CD4-positive, alpha-beta T cell treated with Interleukin-10 for 1 hour (primary cell): ENCODE measurements around the gene FA2H.
"Not testable (repeated sequence)": the region's sequence is repeated elsewhere in the genome, so short reads cannot be mapped to it uniquely, and the experiment has no call there.

Experiments
- DNase-seq: peaks from one replicate; pipeline ENCODE4 v3.0.0-alpha.2; 2020

Gene FA2H, protein sequence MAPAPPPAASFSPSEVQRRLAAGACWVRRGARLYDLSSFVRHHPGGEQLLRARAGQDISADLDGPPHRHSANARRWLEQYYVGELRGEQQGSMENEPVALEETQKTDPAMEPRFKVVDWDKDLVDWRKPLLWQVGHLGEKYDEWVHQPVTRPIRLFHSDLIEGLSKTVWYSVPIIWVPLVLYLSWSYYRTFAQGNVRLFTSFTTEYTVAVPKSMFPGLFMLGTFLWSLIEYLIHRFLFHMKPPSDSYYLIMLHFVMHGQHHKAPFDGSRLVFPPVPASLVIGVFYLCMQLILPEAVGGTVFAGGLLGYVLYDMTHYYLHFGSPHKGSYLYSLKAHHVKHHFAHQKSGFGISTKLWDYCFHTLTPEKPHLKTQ

DNA sequence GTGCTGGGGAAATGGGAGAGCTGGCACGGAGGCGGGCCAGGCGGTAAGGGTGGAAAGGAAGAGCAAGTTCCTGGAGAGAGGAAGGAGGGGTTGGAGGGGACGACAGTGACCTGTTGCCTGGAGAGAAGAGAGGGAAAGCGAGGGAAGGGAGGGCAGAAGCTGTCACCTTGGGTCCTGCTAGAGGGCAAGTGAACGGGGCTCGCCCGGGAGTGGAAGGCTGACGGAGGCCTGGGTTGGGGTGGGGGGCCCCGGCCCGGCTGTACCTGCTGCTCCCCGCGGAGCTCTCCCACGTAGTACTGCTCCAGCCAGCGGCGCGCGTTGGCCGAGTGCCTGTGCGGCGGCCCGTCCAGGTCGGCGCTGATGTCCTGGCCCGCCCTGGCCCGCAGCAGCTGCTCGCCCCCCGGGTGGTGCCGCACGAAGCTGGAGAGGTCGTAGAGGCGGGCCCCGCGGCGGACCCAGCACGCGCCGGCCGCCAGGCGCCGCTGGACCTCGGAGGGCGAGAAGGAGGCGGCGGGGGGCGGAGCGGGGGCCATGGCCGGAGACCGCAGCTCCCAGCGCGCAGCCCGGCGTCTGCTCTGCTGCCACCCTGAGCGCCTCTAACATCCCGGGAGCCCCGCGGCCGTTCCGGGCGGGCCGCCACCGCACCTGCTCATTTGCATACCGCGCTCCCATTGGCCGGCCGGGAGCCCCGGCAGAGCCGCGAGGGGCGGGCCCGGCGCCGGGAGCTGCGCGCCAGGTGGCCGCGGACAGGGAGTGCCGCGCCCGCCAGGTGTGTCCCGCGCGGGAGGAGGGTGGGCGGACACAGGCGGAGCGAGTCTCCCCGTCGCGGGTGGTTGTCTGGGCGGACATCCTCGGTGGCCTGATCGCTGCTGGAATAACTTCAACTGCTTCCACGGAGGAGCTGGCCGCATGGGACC lies at the start of gene FA2H:
Gene FA2H, minus strand, starts transcription at position 598 of the 917 bp plus-strand sequence. Its CDS starts 65 bp downstream, at position 533.
- DNase-seq: peak; percentile 57

DNA sequence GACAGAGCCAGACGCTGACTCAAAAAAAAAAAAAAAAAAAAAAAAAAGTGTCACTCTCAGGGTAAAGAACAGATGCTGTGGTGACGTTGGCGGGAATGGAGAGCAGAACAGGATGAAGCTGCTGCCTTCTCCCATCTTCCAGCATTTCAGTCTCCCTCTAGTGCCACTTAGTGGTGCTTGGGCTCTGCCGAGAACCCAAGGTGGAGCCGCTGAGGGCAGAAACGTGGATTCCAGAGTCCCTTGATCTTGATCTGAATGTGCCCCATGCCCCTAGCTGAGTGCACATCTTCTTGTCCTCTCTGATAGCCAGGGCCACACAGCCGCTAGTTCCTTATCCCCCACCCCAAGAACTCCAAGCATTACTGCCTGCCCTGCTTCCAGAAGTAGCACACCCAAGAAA lies 43.2 kb upstream of the FA2H start:
- no peak for DNase-seq

DNA sequence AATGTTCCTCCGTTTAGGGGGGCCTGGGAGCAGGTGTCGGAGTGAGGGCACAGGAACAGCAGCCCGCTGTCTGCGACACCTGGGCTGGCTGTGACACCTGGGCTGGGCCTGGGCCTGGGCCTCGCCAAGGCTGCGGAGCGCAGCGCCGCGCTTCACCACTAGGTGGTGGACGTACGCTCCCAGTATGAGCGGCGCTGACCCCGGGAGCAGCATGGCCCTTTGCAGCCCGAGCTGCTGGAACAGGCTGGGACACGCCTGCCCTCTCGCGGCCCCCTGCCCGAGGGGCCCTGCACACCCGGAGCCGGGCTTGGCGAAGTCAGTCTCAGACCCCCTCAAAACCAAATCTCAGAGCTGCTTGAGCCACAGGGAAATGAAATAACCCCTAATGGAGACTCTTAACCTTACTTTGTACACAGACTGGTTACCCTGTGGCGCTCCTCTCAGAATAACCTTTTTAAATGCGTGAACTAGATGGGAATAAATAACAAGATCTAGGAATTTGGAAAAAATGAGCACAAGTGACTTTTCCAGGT lies 38.6 kb upstream of the FA2H start:
- peak; percentile 69 for DNase-seq

DNA sequence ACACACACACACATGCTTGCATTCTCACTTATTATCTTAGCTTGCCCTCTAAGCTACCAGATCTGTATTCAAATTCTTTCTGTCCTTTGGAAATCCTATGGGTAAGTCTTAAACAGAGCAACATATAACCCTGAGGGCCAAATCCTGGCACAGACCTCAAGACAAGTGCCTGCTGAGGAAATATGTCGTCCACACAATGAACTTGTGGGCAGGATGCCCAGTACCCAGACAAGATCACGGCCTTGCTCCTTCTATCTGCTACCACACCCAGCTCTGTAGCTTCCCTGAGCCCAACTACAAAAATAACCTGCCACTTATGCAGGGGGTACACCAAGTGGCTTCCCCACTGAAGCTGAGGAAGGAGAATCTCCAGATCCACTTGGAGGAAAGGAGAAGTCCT lies 37.3 kb upstream of the FA2H start:
- no peak for DNase-seq

DNA sequence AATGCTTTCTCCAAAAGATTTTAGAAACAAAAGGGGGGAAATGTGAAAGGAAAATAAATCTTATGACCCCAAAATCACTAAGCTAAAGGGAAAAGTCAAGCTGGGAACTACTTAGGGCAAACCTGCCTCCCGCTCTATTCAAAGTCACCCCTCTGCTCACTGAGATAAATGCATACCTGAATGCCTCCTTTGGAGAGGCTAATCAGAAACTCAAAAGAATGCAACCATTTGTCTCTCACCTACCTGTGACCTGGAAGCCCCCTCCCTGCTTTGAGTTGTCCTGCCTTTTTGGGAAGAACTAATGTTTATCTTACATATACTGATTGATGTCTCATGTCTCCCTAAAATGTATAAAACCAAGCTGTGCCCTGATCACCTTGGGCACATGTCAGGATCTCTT lies 36.6 kb upstream of the FA2H start:
- DNase-seq: not testable (repeated sequence)

DNA sequence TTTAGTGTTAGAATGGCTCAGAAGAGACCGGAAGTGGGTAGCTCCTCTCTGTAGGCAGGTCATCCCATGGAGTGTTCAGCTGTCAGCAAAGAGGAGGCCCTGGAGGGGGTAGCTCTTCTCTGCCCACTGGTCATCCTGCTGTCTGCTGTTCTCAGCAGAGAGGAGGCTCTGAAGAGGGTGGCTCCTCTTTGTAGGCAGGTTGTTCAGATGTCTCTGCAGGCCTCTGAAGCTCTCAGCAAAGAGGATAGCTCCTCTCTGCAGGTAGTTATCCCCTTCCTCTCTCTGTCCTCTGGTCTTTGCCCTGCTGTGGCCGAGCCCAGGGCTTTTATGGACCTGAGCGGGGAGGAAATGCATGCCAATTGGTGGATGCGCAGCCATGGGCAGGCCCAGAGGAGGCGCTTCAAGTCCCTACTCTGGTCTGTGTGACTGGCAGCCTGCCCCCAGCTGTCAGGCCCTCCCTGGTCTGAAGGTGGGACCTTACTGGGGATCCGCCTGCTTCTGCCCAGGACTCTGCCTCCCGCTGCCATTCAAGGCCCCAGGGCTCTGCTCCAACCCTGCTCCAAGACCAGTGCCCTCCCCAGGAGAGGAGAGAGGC lies 32.5 kb upstream of the FA2H start:
- no peak for DNase-seq

DNA sequence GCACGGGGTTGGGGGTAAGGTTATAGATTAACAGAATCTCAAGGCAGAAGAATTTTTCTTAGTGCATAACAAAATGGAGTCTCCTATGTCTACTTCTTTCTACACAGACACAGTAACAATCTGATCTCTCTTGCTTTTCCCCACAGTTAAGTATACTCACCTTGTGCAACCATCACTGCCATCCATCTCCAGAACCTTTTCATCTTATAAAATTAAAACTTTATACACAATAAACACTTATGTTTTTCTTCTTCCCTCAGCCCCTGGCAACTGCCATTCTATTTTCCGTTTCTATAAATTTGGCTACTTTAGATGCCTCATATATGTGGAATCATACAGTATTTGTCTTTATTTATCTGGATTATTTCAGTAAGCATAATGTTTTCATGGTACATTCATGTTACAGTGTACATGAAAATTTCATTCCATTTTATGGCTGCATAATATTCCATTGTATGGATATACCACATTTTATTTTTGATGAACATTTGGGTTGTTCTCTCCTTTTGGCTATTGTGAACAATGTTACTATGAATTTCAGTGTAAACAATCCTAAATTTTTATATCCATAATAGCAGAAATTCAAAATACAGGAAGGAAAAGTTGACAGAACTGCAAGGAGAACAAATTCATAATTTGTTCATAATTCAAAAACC lies 25.7 kb upstream of the FA2H start:
- no peak for DNase-seq

DNA sequence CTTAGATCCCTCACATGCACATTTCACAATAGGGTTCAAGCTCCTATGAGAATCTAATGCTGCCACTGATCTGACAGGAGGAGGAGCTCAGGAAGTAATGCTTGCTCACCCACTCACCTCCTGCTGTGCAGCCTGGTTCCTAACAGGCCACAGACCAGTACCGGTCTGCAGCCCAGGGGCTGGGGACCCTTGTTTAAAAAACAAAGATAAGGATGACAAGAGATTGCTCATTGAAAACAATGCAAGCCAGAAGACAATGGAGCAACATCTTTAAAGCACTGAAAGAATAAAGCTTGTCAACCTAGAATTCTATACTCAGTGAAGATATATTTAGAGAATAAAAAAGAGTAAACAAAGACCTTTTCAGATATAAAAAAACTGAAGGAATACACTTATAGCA lies 22.8 kb upstream of the FA2H start:
- no peak for DNase-seq

DNA sequence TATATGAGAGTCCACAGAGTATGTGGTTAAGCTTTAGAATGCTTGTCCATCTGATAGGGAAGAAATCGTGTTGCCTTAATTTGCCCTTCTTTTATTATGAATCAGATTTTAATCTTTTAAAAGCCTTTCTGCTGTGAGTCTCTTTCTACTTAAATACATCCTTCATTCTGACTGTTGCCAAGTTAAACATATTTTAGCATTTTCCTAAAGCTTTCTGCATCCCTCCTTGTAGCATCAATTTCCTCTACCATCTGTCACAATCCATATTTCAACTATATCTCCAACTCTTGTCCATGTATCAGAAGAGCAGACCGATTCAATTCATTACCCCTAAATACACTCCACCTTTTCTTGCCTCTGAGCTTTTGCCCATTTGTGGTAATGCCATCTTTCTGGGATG lies 20.5 kb upstream of the FA2H start:
- DNase-seq: no peak

DNA sequence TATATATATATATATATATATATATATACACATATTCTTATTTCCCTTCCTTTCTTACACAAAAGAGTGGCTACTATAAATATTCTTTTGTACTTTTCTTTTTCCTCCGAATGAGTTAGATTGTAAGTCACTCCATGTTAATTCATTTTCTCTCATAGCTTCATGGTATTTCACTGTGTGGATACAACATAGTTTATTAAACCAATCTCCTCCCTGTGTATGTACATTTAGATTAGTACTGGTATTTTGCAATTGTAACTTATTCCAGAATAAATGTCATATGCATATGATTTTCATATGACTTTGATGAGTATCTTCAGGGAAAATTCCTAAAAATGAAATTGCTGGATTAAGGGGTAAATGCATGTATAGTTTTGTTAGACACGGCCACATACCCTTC lies 20.0 kb upstream of the FA2H start:
- no peak for DNase-seq

DNA sequence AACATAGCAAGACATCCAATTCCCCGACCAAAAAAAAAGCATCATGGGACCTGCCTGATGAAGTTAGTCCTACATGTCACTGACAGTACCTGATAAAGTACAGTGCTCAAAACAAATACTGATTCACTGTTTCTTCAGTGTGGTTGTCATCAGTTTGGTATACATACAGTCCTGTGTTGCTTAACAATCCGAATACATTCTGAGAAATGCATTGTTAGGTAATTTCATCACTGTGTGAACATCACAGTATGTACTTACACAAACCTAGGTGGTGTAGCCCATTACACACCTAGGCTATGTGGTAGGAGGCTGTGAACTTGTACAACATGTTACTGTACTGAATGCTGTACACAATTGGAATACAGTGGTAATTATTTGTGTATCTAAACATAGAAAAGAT lies 19.0 kb upstream of the FA2H start:
- no peak for DNase-seq

DNA sequence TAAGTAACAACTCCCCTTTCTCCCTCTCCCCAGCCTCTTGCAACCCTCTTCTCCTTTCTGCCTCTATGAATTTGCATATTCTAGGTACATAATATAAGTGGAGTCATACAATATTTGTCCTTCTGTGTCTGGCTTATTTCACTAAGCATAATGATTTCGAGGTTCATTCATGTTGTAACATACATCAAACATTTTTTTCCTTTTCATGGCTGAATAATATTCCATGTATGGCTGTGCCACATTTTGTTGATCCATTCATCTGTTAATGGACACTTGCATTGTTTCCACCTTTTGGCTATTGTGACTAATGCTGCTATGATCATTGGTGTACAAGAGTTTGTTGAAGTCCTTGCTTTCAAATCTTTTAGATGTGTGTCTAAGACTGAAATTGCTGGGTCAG lies 17.6 kb upstream of the FA2H start:
- no peak for DNase-seq

DNA sequence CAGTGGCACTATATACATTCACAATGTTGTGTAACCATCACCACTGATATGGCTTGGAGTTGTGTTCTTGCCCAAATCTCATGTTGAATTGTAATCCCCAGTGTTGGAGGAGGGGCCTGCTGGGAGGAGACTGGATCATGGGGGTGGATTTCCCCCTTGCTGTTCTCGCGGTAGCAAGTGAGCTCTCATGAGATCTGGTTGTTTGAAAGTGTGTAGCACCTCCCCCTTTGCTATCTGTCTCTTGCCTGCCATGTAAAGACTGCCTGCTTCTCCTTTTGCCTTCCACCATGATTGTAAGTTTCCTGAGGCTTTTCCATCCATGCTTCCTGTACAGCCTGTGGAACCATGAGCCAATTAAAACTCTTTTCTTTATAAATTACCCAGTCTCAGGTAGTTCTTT lies 17.1 kb upstream of the FA2H start:
- not testable (repeated sequence) for DNase-seq

DNA sequence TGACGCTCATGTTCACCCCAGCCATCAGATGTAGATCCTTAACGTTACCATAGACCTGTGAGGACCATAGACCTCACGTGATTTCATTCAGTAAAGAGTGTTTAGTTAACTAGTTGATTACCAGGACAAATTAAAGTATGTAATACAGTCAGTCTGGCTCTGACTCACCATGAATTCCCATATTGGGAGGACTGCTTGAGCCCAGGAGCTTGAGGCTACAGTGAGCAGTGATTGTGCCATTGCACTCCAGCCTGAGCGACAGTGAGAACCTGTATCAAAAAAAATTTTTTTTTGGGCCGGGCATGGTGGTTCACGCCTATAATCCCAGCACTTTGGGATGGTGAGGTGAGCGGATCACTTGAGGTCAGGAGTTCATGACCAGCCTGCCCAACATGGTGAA lies 13.5 kb upstream of the FA2H start:
- DNase-seq: no peak

DNA sequence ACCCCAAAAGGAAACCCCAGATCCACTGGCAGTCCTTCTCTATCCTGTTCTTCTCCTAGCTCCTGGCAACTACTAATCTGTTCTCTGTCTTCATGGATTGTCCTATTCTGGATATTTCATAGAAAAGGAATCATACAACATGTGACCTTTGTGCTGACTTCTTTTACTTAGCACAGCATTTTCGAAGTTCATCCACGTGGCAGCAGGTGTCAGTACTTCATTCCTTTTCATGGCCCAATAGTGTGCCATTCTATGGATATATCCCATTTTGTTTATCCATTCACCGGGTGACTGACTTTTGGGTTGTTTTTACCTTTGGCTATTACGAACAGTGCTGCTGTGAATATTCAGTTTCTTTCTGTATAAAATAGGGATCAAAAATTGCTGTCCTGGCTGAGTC lies 10.4 kb upstream of the FA2H start:
- no peak for DNase-seq

DNA sequence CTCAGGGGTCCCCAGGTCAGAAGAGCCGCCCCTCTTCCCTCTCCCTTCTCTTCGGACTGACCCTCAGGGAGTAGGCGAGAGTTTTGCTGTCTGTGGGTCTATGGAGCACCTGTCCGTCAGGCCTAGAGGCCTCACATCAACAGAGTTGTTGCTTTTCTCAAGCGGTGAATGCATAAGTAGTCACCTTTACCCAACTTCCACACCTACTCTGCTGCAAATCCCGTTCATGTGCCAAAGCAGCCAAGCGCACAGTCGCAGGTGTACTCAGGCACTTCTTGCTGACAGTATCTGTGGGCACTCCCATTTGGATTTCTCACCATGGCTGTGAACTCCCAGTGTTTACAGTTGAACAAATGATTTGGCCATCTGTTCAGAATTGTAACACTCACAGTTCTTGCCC lies 4.0 kb upstream of the FA2H start:
- DNase-seq: no peak

DNA sequence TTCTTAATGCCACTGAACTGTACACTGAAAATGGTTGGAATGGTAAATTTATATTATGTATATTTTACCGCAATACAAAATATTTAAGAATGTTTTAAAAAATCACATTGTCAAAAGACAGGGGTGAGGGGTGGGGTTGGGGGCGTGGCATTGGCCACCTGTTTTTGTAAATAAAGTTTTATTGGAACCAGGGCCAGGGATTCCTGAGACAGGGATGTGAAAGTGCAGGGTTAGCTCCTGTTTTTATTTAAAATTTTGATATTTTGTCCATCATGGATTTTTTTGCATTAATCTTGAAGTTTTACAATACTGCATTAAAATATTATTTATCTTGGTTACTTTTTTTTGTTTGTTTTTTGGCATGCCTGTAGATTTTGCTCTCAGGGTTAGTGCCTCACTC lies 2.3 kb upstream of the FA2H start:
- no peak for DNase-seq

DNA sequence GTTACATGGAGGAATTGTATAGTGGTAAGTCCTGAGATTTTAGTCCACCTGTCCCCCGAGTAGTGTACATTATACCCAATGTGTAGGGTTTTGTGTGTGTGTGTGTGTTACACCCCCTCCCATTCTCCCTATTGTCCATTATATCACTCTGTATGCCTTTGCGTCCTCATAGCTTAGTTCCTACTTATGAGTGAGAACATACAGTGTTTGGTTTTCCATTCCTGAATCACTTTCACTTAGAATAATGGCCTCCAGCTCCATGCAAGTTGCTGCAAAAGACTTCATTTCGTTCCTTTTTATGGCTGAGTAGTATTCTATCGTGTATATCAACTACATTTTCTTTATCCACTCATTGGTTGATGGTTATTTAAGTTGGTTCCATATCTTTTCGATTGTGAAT lies 635 bp upstream of the FA2H start:
- no peak for DNase-seq

DNA sequence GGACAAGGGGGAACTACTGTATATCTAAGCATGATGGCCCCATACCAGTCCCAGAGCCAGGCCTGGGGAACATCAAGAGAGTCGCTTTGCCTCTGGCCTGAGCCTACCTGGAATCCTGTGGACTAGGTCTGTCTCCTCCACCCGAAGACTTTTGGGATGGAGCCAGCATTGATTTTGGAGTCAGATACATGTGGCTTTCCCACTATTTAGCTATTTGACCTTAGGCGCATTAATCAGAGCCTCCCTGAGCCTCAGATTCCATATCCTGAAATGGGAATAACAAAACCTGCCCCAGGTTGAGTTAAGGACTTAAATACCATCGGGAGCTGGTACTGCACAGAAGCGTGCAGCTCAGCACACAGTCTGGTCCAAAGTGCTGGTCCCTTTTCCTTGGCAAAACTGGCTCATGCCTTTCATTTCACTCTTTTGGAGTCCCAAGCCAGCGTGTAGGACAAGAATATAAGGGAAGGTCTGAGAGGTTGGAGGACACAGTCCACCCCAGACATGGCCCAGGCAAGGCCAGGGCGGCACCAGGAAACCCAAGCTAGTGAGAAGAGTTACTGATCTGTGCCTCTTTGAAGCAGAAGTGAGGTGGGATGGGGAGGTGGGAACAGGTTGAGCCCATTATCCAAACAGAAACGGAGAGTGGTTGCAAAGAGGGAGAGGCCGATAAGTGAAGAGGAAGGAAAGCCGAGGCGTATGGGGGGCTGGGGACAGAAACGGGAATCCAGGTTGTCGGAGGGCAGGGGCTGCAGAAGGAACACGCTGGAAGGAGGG lies 986 bp downstream of the FA2H start:
- no peak for DNase-seq

DNA sequence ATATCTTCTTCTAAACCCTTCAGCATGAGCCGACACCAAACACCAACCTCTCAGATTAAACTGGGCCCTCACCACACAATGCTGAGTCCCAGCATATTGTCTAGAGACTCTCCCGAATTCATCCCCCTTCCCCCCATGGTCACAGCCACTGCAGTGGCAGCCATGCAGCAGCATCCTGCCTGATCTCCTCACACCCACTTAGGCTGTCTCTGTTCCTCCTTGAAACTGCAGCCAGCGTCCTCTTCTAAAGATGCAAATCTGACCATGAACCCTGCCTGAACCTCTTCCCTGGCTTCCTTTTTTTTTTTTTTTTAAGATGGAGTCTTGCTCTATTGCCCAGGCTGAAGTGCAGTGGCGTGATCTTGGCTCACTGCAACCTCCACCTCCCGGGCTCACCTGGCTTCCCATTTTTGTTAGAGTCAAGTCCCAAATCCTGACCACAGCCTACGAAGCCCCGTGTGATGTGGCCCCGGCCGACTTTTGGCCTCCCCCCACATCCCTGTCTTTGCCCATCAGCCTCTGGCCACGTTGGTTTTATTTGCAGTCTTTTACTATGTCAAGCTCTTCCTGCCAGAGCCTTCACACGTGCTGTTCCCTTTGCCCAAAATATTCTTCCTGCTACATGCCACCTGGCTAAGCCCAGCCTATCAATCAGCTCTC lies 2.8 kb downstream of the FA2H start:
- no peak for DNase-seq

DNA sequence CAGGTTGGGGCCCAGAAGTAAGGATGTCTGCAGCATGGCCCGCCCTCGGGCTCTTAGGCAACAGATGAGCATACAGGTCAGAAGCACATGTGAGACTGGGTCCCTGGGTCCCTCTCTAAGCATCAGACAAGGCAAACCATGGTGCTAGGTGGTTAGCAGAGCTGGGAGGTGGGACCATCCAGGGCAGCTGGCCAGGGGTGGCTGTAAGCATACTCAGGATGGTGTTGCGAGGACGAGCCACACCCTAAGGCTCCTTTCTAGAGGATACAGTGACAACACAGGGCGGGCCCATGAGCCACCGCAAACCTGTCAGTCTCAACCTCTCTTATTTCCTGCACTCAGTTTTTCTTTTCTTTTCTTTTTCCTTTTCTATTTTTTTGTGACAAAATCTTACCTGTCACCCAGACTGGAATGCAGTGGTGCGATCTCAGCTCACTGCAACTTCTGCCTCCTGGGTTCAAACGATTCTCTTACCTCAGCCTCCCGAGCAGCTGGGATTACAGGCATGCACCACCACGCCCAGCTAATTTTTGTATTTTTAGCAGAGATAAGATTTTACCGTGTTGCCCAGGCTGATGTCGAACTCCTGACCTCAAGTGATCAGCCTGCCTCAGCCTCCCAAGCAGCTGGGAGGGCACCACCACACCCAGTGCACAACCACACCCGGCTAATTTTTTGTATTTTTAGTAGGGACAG lies 3.6 kb downstream of the FA2H start:
- no peak for DNase-seq
